CD4-positive, alpha-beta T cell treated with Interleukin-15 for 1 hour (primary cell): ENCODE data around the gene HOXA7.

Experiments
- DNase-seq: peaks from one replicate; pipeline ENCODE4 v3.0.0-alpha.2; 2020

Gene HOXA7

GRCh38 chr7:27157702-27158431 is 1.4 kb upstream of the HOXA7 start:
- DNase-seq, result peak; percentile 5

- DNase-seq, result peak; percentile 15
These were observed 634 bp upstream of the HOXA7 start for GRCh38 chr7:27156916-27157701.

GRCh38 chr7:27155816-27156507 is 513 bp downstream of the HOXA7 start:
- DNase-seq, result no peak

GRCh38 chr7:27154901-27155815 is 1.3 kb downstream of the HOXA7 start:
- no peak for DNase-seq

GRCh38 chr7:27154369-27154768 is 2.1 kb downstream of the HOXA7 start:
- no peak for DNase-seq

GRCh38 chr7:27153526-27153925 is 2.9 kb downstream of the HOXA7 start:
- DNase-seq, result no peak

- peak; percentile 7 for DNase-seq
These were observed 3.5 kb downstream of the HOXA7 start for GRCh38 chr7:27152816-27153442.

GRCh38 chr7:27151931-27152815 is 4.3 kb downstream of the HOXA7 start, which contains the start of gene HOXA3:
Gene HOXA3, minus strand, starts transcription at chr7:27152583. Its CDS starts 41,943 bp downstream, at chr7:27110640.
- DNase-seq, result no peak

GRCh38 chr7:27151341-27151930 is 5.0 kb downstream of the HOXA7 start:
- no peak for DNase-seq

GRCh38 chr7:27150568-27151340 is 5.7 kb downstream of the HOXA7 start:
- DNase-seq, result peak; percentile 66

GRCh38 chr7:27149842-27150567 is 6.5 kb downstream of the HOXA7 start:
- no peak for DNase-seq

- no peak for DNase-seq
These were observed 7.5 kb downstream of the HOXA7 start for GRCh38 chr7:27148756-27149641.

- no peak for DNase-seq
These were observed 8.3 kb downstream of the HOXA7 start for GRCh38 chr7:27148031-27148755.

- no peak for DNase-seq
These were observed 9.1 kb downstream of the HOXA7 start, which contains the start of gene HOXA6 for GRCh38 chr7:27147199-27148030. Gene HOXA6, minus strand, starts transcription at chr7:27147774. Its CDS starts 25 bp downstream, at chr7:27147749.

- DNase-seq, result no peak
These were observed 9.8 kb downstream of the HOXA7 start for GRCh38 chr7:27146491-27147198.
